H1 (cell line): ENCODE results near the gene ARHGAP8.

Experiments
- BCL11A ChIP-seq, 2 experiments: IDR thresholded peaks; one replicate each; pipeline ENCODE4 v1.6.1; 2011; ENCODE audit warnings: low read depth in 2 of 2, low read length in 2 of 2, mild to moderate bottlenecking in 2 of 2
- CTCF ChIP-seq, 3 experiments: IDR thresholded peaks; 1 replicate in 2 of 3; 2 replicates in 1 of 3; pipeline versions ENCODE4 v1.5.1 to v1.6.1; 2011; ENCODE audit warnings: low read length in 3 of 3, mild to moderate bottlenecking in 3 of 3, inconsistent platforms in 2 of 3, low read depth in 1 of 3, moderate library complexity in 1 of 3; ENCODE audit not compliant: insufficient read depth in 1 of 3; ENCODE audit errors: control extremely low read depth in 1 of 3
- GABPA ChIP-seq: IDR thresholded peaks from 2 replicates; pipeline ENCODE4 v1.6.1; 2011; ENCODE audit warnings: mild to moderate bottlenecking, low read length, moderate library complexity, borderline replicate concordance; ENCODE audit not compliant: insufficient read depth
- JUND ChIP-seq: IDR thresholded peaks from 2 replicates; pipeline ENCODE4 v1.6.1; 2011; ENCODE audit warnings: mild to moderate bottlenecking, improper control_type of control experiment, low read length
- POLR2AphosphoS5 ChIP-seq: IDR thresholded peaks from 2 replicates; pipeline ENCODE4 v1.6.1; 2011; ENCODE audit warnings: low read depth, low read length
- SIN3A ChIP-seq, 2 experiments: IDR thresholded peaks in 1 of 2; conservative IDR thresholded peaks in 1 of 2; 2 replicates each; pipeline ENCODE4 v1.6.1; 2011 to 2012; ENCODE audit warnings: low read length in 2 of 2, improper control_type of control experiment in 1 of 2, low read depth in 1 of 2, mild to moderate bottlenecking in 1 of 2
- TAF7 ChIP-seq: optimal IDR thresholded peaks from 2 replicates; pipeline ENCODE3; 2011; ENCODE audit warnings: low read depth, mild to moderate bottlenecking, inconsistent platforms, low read length, moderate library complexity, borderline replicate concordance

DNA sequence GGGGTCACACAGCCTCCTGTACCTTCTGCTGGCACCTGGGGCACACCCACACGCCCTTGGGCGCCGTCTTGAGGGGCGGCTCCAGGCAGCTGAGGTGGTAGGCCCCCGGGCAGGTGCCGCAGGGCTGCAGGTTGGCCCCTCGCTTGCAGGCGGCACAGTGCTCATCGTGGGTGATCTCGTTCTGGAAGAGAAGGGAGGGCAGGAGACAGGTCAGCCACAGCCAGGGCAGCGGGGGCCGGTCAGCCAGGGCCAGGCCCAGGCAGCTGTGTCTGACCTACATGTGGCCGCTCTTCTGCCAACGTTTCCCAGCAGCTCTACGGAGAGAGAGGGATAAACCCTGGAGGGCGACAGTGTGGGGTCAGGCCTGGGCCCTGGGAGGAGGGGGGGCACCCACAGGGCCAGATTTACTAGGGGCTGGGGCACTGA is 135.6 kb downstream of the ARHGAP8 start:
- TF ChIP-seq CTCF (IDR thresholded peaks at IDR 0.05; ENCODE audit: control extremely low read depth in 1 of 3, insufficient read depth in 1 of 3, low read depth in 1 of 3, low read length in 3 of 3) (no peak), POLR2AphosphoS5 (no peak), SIN3A (conservative IDR thresholded peaks at IDR 0.05 in 1 of 2, IDR thresholded peaks at IDR 0.05 in 1 of 2; ENCODE audit: low read depth in 1 of 2, low read length in 2 of 2) (no peak), TAF7 (no peak), BCL11A (IDR thresholded peaks at IDR 0.05; ENCODE audit: low read depth in 2 of 2, low read length in 2 of 2) (no peak), GABPA (no peak), JUND (no peak)
